ENCODE measurements around the gene KDM2B.

GRCh38 chr12:121537814-121538698 is 42.8 kb downstream of the KDM2B start:
- TF ChIP-seq CTCF (IDR thresholded peaks at IDR 0.05; ENCODE audit: borderline replicate concordance, extremely low read depth, low read length, poor library complexity, severe bottlenecking) (no peak), EZH2 (IDR thresholded peaks at IDR 0.05; ENCODE audit: borderline replicate concordance, low read depth, low read length, severe bottlenecking) (no peak)
